ENCODE data around the gene OAF. TPM values are rescaled to one million over a fixed set of nuclear protein-coding genes. Genes with fewer than 3 reads are reported as not detected.

OAF gene
- total and polyA plus RNA-seq, 9 of the 15 experiments (the other 6 are each of a cell fraction or from before 2014, with no cell fraction given), result 1.1 to 21.6 (median 7.5) TPM

DNA sequence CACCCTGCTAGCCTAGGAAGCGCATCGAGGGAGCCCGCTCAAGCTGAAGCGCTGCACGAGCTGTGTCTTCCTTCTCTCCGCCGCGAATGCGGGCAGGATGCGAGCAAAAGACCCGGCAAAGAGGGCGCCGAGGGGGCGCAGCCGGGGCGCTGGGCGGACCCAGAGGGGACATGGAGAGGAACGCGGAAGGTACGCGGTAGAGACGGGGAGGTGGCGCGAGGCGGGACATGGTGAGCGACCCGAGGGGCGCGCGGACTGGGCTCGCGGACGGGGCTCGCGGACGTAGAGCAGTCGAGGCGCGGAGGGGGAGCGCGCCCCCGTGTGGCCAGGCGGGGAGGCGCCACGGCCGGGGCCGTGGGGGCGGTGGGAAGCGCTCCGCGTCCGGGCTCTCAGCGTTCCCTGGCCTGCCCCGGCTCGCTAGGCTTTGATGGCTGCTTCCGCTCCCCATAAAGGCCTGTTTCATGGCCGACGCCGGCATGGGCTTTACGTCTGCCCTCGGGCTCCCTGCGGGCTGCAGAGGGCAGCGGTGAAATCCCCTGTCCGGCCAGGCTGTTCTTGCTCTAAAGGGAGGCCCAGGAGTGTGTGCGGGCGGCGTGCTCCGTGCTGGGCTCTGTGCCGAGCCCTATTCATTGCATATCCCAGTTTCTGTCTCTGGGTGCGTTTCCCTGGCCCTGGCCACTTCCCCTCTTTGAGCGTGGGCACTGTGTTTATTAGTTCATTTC is 41.7 kb upstream of the OAF start (continued):
- TF ChIP-seq ZNF76 (CRISPR knock-in tag; IDR thresholded peaks at IDR 0.05; ENCODE audit: borderline replicate concordance) (no peak), ZNF780A (CRISPR knock-in tag; IDR thresholded peaks at IDR 0.05) (no peak), POLR3A (IDR thresholded peaks at IDR 0.05; ENCODE audit: borderline replicate concordance, extremely low read depth, insufficient read depth, insufficient read length) (no peak), MCM3 (IDR thresholded peaks at IDR 0.05) (no peak), ZKSCAN1 (IDR thresholded peaks at IDR 0.05; ENCODE audit: low read depth, low read length) (no peak), RNF2 (IDR thresholded peaks at IDR 0.05) (no peak), ZNF444 (CRISPR knock-in tag; IDR thresholded peaks at IDR 0.05) (no peak), ILF3 (IDR thresholded peaks at IDR 0.05; ENCODE audit: borderline replicate concordance) (no peak), TFAM (CRISPR knock-in tag; conservative IDR thresholded peaks at IDR 0.05) (no peak)
- TF ChIP-seq, protein P1, sequence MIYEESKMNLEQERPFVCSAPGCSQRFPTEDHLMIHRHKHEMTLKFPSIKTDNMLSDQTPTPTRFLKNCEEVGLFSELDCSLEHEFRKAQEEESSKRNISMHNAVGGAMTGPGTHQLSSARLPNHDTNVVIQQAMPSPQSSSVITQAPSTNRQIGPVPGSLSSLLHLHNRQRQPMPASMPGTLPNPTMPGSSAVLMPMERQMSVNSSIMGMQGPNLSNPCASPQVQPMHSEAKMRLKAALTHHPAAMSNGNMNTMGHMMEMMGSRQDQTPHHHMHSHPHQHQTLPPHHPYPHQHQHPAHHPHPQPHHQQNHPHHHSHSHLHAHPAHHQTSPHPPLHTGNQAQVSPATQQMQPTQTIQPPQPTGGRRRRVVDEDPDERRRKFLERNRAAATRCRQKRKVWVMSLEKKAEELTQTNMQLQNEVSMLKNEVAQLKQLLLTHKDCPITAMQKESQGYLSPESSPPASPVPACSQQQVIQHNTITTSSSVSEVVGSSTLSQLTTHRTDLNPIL (CRISPR knock-in tag; IDR thresholded peaks at IDR 0.05), result no peak
- TF ChIP-seq, protein P2, sequence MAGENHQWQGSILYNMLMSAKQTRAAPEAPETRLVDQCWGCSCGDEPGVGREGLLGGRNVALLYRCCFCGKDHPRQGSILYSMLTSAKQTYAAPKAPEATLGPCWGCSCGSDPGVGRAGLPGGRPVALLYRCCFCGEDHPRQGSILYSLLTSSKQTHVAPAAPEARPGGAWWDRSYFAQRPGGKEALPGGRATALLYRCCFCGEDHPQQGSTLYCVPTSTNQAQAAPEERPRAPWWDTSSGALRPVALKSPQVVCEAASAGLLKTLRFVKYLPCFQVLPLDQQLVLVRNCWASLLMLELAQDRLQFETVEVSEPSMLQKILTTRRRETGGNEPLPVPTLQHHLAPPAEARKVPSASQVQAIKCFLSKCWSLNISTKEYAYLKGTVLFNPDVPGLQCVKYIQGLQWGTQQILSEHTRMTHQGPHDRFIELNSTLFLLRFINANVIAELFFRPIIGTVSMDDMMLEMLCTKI (IDR thresholded peaks at IDR 0.05; ENCODE audit: partially characterized antibody), result no peak
- TF ChIP-seq, protein P3, sequence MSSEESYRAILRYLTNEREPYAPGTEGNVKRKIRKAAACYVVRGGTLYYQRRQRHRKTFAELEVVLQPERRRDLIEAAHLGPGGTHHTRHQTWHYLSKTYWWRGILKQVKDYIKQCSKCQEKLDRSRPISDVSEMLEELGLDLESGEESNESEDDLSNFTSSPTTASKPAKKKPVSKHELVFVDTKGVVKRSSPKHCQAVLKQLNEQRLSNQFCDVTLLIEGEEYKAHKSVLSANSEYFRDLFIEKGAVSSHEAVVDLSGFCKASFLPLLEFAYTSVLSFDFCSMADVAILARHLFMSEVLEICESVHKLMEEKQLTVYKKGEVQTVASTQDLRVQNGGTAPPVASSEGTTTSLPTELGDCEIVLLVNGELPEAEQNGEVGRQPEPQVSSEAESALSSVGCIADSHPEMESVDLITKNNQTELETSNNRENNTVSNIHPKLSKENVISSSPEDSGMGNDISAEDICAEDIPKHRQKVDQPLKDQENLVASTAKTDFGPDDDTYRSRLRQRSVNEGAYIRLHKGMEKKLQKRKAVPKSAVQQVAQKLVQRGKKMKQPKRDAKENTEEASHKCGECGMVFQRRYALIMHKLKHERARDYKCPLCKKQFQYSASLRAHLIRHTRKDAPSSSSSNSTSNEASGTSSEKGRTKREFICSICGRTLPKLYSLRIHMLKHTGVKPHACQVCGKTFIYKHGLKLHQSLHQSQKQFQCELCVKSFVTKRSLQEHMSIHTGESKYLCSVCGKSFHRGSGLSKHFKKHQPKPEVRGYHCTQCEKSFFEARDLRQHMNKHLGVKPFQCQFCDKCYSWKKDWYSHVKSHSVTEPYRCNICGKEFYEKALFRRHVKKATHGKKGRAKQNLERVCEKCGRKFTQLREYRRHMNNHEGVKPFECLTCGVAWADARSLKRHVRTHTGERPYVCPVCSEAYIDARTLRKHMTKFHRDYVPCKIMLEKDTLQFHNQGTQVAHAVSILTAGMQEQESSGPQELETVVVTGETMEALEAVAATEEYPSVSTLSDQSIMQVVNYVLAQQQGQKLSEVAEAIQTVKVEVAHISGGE (CRISPR knock-in tag; IDR thresholded peaks at IDR 0.05), result no peak
- TF ChIP-seq, protein P4, sequence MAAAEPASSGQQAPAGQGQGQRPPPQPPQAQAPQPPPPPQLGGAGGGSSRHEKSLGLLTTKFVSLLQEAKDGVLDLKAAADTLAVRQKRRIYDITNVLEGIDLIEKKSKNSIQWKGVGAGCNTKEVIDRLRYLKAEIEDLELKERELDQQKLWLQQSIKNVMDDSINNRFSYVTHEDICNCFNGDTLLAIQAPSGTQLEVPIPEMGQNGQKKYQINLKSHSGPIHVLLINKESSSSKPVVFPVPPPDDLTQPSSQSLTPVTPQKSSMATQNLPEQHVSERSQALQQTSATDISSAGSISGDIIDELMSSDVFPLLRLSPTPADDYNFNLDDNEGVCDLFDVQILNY (CRISPR knock-in tag; IDR thresholded peaks at IDR 0.05), result no peak
- TF ChIP-seq, protein P5, sequence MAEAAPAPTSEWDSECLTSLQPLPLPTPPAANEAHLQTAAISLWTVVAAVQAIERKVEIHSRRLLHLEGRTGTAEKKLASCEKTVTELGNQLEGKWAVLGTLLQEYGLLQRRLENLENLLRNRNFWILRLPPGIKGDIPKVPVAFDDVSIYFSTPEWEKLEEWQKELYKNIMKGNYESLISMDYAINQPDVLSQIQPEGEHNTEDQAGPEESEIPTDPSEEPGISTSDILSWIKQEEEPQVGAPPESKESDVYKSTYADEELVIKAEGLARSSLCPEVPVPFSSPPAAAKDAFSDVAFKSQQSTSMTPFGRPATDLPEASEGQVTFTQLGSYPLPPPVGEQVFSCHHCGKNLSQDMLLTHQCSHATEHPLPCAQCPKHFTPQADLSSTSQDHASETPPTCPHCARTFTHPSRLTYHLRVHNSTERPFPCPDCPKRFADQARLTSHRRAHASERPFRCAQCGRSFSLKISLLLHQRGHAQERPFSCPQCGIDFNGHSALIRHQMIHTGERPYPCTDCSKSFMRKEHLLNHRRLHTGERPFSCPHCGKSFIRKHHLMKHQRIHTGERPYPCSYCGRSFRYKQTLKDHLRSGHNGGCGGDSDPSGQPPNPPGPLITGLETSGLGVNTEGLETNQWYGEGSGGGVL (CRISPR knock-in tag; IDR thresholded peaks at IDR 0.05), result no peak
- TF ChIP-seq, protein P6, sequence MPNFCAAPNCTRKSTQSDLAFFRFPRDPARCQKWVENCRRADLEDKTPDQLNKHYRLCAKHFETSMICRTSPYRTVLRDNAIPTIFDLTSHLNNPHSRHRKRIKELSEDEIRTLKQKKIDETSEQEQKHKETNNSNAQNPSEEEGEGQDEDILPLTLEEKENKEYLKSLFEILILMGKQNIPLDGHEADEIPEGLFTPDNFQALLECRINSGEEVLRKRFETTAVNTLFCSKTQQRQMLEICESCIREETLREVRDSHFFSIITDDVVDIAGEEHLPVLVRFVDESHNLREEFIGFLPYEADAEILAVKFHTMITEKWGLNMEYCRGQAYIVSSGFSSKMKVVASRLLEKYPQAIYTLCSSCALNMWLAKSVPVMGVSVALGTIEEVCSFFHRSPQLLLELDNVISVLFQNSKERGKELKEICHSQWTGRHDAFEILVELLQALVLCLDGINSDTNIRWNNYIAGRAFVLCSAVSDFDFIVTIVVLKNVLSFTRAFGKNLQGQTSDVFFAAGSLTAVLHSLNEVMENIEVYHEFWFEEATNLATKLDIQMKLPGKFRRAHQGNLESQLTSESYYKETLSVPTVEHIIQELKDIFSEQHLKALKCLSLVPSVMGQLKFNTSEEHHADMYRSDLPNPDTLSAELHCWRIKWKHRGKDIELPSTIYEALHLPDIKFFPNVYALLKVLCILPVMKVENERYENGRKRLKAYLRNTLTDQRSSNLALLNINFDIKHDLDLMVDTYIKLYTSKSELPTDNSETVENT (CRISPR knock-in tag; IDR thresholded peaks at IDR 0.05), result no peak

All from K562 (cell line).